ENCODE results near the gene VWA2.

VWA2 gene

DNA sequence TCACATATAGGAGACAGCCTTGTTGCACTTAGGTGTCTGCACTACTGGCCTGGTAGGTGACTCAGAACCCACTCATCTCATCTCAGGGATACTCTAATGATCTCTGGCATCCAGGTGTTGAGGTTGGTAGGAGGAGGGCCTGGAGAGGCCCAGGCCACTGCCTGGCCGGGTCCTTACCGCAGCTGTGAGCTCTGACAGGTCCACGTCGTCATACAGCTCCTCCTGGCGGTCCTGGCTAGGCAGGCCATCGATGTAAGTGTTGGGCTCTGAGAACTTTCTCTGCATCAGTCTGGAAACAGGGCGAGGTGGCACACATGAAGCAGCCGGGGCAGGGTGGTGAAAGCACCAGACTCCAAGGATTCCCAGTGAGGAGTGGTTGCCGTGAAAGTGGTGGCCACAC is 62.1 kb downstream of the VWA2 start:
- DNase-seq: no peak

DNA sequence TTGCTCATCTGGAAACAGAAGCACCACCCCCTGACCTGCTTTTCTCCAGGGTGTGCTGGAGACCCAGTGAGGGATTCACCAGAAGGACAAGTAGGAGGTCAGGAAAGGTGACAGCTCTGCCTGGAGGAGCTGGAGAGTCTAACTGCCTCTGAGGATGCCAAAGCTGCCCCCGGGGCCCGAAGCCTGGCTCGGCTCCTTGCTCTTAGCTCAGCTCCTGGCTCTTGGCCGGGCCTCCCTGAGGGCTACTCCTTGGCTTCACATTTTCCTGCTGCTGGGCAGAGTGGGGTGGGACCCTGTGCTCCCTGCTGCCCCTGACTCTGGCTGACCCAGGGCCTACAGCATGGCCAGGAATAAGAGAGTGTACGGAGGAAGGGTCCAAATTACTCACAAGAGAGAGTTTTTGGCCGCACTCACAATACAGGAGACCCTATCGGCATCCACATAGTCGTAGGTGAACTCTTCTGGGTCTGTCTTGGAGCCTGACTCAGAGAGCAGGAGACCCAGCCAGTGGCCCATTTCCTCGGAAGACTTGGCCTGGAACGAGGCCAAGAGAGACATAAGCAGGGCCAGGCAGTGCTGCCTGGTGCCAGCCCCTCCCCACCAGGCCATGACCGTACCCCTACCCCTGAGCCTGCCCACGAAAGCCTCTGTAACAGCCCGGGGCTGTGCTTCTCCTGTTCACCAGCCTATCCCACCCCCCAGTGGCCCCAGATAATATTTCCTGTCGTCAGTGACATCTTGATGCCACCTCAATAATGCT is 63.1 kb downstream of the VWA2 start:
- no peak for DNase-seq

DNA sequence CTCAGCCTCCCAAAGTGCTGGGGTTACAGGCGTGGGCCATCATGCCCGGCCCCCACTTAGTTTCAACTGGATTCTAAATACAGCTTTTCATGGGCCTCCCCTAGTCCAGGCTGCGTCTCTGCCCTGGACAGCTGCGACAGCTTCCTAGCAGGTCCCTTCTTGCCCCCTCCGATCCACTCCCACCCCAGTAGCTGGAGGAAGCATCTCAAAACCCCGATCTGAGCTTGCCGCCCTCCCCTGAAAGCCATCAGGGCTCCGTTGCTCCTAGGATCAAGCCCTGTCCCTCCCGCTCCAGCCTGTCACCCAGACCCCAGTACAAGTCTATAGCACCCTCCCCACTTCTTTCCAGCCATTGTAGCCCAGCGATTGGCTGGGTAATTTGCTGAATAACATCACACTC is 64.5 kb downstream of the VWA2 start:
- DNase-seq: no peak

GRCh38 chr10:114304017-114304570 is 65.0 kb downstream of the VWA2 start:
- DNase-seq: peak; percentile 60 to 62

GRCh38 chr10:114304571-114305421 is 65.7 kb downstream of the VWA2 start:
- peak; percentile 27 to 48 for DNase-seq

DNA sequence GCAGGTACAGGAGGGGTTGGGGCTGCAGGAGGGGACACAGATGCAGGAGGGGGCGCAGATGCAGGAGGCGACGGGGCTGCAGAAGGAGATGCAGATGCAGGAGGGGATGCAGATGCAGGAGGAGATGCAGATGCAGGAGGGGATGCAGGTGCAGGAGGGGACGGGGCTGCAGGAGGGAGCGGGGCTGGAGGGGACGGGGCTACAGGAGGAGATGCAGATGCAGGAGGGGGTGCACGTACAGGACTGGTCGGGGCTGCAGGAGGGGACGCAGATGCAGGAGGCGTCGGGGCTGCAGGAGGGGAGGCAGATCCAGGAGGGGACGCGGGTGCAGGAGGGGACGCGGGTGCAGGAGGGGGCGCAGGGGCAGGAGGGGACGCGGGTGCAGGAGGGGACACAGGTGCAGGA is 66.5 kb downstream of the VWA2 start:
- no peak for DNase-seq

GRCh38 chr10:114306116-114306973 is 67.3 kb downstream of the VWA2 start:
- no peak for DNase-seq

DNA sequence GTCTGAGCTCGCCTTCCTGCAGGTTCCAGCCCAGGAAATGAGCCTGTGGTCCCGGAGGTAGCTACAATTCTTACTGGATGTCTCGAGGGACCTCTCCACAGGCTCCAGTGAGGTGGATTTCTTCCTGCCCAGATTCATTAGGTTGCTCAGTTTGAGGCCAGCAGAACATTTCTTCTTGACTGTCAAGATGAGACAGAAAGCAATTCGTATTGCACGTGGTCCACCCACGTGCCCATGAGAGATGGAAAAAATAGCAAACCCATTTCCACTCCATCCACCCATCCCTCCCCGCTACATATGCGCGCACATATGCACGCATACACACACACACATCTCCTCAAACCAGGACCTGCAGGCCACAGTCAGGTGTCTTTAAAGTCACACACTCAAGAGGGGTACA is 68.7 kb downstream of the VWA2 start:
- no peak for DNase-seq

DNA sequence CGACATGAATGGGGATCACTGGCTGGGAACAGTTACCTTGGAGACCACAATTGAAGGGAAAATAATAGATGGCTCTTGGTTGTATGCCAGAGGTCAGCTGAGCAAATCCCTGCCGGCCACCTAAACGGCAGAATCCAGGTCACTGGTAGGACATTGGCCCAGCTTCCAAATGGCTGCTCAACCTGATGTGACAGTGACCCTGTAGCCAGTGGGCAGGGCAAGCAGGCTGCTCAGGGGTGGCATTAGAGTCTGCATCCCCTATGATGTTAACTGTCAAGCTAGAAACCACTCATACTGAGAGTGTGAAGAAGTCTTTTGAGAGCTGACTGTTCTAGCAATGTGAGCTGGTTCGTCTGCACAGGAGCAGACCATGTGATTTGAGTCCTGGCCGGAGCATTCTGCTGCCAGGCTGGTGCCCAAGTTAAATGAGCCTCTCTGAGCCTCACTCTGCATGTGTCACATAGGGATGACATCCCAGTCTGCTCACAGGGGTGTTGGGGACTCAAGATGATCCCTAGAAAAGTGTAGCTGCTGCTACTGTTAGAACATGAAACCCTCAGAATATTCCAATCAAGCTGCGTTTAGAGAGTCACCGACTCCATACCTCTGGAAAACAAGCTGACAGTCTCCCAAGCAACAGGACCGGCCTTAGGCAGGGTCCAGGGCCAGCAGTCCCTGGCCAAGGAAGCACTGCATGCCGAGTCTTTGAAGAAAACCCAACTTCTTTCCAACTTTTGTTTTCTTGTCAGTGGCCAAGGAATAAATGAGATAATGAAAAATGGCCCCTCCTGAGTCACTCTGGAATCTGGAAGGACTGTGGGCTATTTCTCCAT is 69.7 kb downstream of the VWA2 start:
- DNase-seq: no peak

- DNase-seq: no peak
Measured at GRCh38 chr10:114309364-114309651, 70.3 kb downstream of the VWA2 start.

- DNase-seq: no peak
Measured at GRCh38 chr10:114310346-114310745, 71.3 kb downstream of the VWA2 start.

- DNase-seq: no peak
Measured at GRCh38 chr10:114311023-114311422, 72.0 kb downstream of the VWA2 start.

DNA sequence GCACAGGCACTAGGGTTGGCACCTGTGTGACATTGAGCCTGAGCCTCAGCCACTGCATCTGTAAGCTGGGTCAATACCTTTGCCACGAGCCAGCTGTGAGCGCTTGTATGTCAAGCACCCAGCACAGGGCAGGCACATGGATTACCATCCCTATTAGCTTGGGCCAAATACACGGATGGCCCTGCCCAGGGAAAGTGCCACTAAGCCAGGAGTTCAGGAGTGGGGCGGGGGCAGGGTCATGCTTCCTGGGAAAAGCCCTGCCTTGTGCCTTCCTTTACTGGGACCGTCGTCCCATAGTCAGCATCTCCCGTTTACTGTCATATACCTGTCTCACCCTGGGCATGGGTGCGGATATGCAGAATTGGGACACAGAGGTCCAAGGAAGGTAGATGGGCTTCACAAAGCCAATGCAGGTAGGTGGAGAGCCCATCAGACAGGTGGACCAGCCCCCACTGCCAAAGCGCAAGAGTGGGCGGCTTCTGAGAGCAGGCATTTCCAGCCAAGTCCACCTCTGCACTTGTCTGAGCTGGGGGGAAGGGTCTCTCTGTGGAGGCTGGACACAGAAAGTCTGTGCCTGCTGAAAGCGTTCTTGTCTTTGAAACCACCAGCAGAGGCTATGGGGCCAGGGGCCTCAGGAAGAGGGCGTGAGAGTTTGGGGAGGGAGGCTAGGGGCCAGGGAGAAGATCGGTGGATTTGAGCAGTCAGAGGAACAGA is 72.6 kb downstream of the VWA2 start:
- DNase-seq: no peak

DNA sequence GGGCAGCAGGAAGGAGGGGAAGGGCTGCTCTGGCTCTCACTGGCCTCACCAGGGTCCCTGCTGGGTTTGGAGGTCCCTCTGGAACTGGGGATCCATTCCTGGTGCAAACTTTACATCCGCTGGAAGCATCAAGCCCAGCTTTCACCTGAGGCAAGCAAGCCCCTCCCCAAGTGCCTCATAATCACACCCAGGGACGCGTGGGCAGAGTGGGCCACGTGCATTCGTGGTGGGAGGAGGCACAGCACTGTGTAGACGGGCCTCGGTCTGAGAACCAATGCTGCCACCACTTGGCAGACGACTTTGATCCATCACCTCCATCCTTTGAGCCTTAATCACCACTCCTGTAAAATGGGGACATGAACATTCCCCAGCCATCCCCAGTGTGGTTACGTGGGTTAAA is 74.1 kb downstream of the VWA2 start:
- DNase-seq: no peak

DNA sequence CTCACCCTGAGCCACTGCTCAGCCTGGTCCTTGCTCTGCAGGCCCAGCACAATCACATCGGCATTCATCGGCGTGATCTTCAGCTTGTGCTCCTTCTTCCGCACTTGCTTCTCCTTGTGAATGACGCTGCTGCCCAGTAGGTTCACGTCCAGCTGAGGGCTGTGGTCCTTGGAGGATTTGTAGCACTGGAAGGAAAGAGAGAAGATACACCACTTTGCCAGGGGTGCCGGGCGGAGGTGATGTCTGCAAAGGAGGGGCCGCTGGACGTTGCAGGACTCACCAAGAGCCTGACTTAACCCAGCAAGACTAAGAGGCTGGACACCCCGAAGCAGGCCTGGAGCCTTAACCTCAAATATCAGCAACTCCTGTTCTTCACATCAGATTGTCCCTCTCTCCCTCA is 74.8 kb downstream of the VWA2 start:
- no peak for DNase-seq

- no peak for DNase-seq
Measured at GRCh38 chr10:114315566-114316420, 76.7 kb downstream of the VWA2 start.

DNA sequence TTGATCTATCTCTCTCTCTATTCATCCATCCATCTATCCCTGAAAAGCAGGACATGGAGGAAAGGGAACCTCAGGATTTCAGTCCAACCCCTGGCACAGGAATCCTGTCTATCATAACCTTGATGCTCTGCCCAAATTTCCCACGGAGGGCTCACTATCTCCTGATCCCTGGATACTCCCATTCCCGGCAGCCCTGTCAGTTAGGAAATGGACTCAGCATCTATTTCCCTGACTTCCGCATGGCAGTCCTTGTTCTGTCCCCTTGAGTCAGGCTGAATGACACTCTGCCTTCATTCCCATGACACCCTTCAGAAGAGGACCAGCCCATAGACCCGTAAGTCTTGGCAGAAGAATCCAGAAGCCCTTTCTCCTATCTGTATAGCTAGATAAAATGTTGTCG is 77.7 kb downstream of the VWA2 start:
- no peak for DNase-seq

GRCh38 chr10:114319406-114320248 is 80.6 kb downstream of the VWA2 start:
- no peak for DNase-seq

DNA sequence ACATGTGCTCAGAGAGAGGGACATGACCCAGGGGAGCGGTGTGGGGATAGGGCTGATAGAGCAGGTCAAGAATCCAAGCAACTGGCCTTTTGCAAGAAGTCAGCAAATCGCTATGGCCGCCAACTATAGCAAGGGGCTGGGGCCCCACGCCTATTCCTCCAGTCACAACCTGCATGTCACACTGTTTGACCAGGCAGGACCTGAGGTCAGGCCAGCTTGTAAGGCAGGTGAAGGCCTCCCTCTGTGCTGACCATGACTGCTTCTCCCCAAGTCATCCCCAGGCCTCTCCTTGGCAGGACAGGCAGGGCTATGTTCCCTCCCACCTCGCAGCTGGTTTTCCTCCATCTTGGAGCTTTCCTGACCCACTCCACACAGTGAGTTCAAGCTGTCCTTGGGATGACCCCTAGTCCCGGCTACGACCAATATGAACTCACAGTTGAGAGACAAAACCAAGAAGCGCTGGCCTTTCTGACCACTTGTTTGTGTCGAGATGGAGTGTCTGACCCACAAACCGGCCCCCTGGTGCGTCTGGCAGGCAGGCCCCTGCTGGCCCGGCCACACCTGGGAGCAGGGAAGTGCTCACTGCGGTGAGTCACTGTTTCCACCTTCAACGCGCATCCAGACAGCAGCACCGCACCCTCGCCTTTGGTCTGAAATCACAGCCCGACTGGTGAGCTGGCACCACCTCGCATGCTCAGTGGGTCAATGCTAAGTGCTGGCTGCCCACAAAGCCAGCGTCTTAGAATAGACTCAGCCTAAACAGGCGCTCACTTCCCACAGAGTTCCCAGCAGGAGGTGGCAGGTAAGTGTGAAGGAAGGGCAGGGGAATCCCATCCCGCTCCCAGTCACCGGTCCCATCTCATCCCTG is 81.4 kb downstream of the VWA2 start:
- no peak for DNase-seq
